A673 (cell line): ENCODE measurements around the gene SH2D2A. TPM values are rescaled to one million over a fixed set of nuclear protein-coding genes. Genes with fewer than 3 reads are reported as not detected.

ENCODE experiments used
- BruUV-seq: library from RNA; stranded (reverse); fragments of 400-500 nt; replicated peaks from 2 replicates; lab custom pipeline; 2021; lab: Mats Ljungman, UMichigan
- CTCF ChIA-PET: fragments of 300-600 bp; sonication (Branson Sonifier 250); formaldehyde crosslinking; loops from one replicate; lab custom pipeline; 2022; ENCODE audit warnings: antibody characterized with exemption; lab: Charles Lee
- POLR2A ChIA-PET: fragments of 300-600 bp; sonication (Branson Sonifier 250); formaldehyde crosslinking; loops from one replicate; lab custom pipeline; 2022; ENCODE audit warnings: antibody characterized with exemption; ENCODE audit not compliant: low non-redundant PET; lab: Charles Lee
- DNase-seq: peaks from one replicate; pipeline ENCODE4 v3.0.0-alpha.2; 2015; ENCODE audit warnings: low spot score
- H3K27ac ChIP-seq: fragments of 200-600 bp; sonication (generic); 2 replicates; pipeline ENCODE4 v1.5.1; 2016; ENCODE audit warnings: mixed run types, low read depth, mild to moderate bottlenecking, mixed read lengths, antibody characterized with exemption, low read length; ENCODE audit not compliant: poor library complexity, severe bottlenecking
- H3K27me3 ChIP-seq: fragments of 200-600 bp; sonication (generic); replicated peaks from 2 replicates; pipeline ENCODE4 v1.6.1; 2017; ENCODE audit warnings: mixed run types, low read depth, mild to moderate bottlenecking, mixed read lengths, antibody characterized with exemption, low read length; ENCODE audit not compliant: insufficient read depth, poor library complexity
- H3K36me3 ChIP-seq: fragments of 200-600 bp; sonication (generic); 2 replicates; pipeline ENCODE4 v1.6.1; 2016; ENCODE audit warnings: mixed run types, mild to moderate bottlenecking, mixed read lengths, antibody characterized with exemption, low read length; ENCODE audit not compliant: insufficient read depth, poor library complexity, severe bottlenecking
- H3K4me1 ChIP-seq: fragments of 200-600 bp; sonication (generic); 2 replicates; pipeline ENCODE4 v1.6.1; 2017; ENCODE audit warnings: mixed run types, mild to moderate bottlenecking, mixed read lengths, antibody characterized with exemption, low read length; ENCODE audit not compliant: insufficient read depth, poor library complexity, severe bottlenecking
- H3K4me3 ChIP-seq: fragments of 200-600 bp; sonication (generic); 2 replicates; pipeline ENCODE4 v1.5.1; 2016; ENCODE audit warnings: low read depth, mixed run types, mild to moderate bottlenecking, mixed read lengths, low read length; ENCODE audit not compliant: poor library complexity, severe bottlenecking
- H3K9me3 ChIP-seq: fragments of 200-600 bp; sonication (generic); 2 replicates; pipeline ENCODE4 v1.6.1; 2016; ENCODE audit warnings: mixed run types, low read depth, mild to moderate bottlenecking, mixed read lengths, antibody characterized with exemption, low read length; ENCODE audit not compliant: poor library complexity, severe bottlenecking
- CTCF ChIP-seq: fragments of 300-800, 200-600 bp; sonication (generic); conservative IDR thresholded peaks from 2 replicates; pipeline ENCODE4 v1.5.1; 2017; ENCODE audit warnings: low read depth, mild to moderate bottlenecking, antibody characterized with exemption, low read length, moderate library complexity, mixed read lengths
- EZH2 ChIP-seq: fragments of 200-600 bp; sonication (generic); IDR thresholded peaks from 2 replicates; pipeline ENCODE4 v1.6.1; 2017; ENCODE audit warnings: borderline replicate concordance, low read depth, mild to moderate bottlenecking, mixed read lengths, antibody characterized with exemption, low read length; ENCODE audit not compliant: poor library complexity, severe bottlenecking
- intact Hi-C: fragments of 100-400 bp; cut with micrococcal nuclease; formaldehyde crosslinking; loops from one replicate; pipeline ENCODE4 v1.10.0; 2022; ENCODE audit not compliant: unreplicated experiment
- total RNA-seq: library from RNA; stranded (reverse); gene quantifications from 2 replicates; pipeline ENCODE4 v1.2.3, GENCODE V29; 2021

Gene SH2D2A
- total RNA-seq, 1 experiment from 2014 or later: 3.5 TPM

GRCh38 chr1:156812293-156812990 lies 4.2 kb downstream of the SH2D2A start:
- H3K36me3 ChIP-seq: no peaks in the 10 kb centered on the region
- H3K4me3 ChIP-seq: no peak overlapping the region
- no peaks in the 10 kb centered on the region for H3K9me3 ChIP-seq
- no TSS peak for BruUV-seq
- no peak overlapping the region for H3K27ac ChIP-seq
- no peak for DNase-seq
- CTCF ChIA-PET: interaction anchor here (1.1 kb wide), 1 partner anchor 48 kb away, joined by 5 read pairs; the partner anchor contains the start of gene NTRK1
- TF ChIP-seq EZH2 (no peak), CTCF (no peak)
- POLR2A ChIA-PET: no interaction called here
- no peaks in the 10 kb centered on the region for H3K27me3 ChIP-seq
- intact Hi-C loops: no loop called here
- peaks cover 31% of the 10 kb centered on the region for H3K4me1 ChIP-seq

GRCh38 chr1:156811168-156811567 lies 5.5 kb downstream of the SH2D2A start:
- ChIA-PET CTCF (no interaction called here), POLR2A (no interaction called here)
- intact Hi-C loops: no loop called here
- Histone ChIP-seq H3K4me3 (no peak overlapping the region), H3K36me3 (no peaks in the 10 kb centered on the region), H3K27ac (no peak overlapping the region), H3K9me3 (no peaks in the 10 kb centered on the region), H3K4me1 (peaks cover 29% of the 10 kb centered on the region), H3K27me3 (no peaks in the 10 kb centered on the region)
- TF ChIP-seq EZH2 (no peak), CTCF (no peak)
- DNase-seq: no peak
- BruUV-seq: no TSS peak

- Histone ChIP-seq H3K9me3 (no peaks in the 10 kb centered on the region), H3K4me3 (no peak overlapping the region), H3K27me3 (no peaks in the 10 kb centered on the region), H3K27ac (peak overlapping the region; percentile 36), H3K4me1 (peaks cover 38% of the 10 kb centered on the region), H3K36me3 (no peaks in the 10 kb centered on the region)
- TF ChIP-seq EZH2: no peak
- no peak for TF ChIP-seq CTCF
- DNase-seq: no peak
- intact Hi-C loops: no loop called here
- ChIA-PET CTCF (no interaction called here), POLR2A (no interaction called here)
- no TSS peak for BruUV-seq
Measured at GRCh38 chr1:156809711-156810366, 6.8 kb downstream of the SH2D2A start.
